ENCODE measurements around the gene POMP. TPM values are rescaled to one million over a fixed set of nuclear protein-coding genes. Genes with fewer than 3 reads are reported as not detected.

The POMP gene
- total RNA-seq, 1 experiment from 2014 or later = 102 TPM

- no CpG with 5 or more reads among the region's 31 CpGs for WGBS (ENCODE audit: extremely low coverage, insufficient read length, low lambda C conversion rate)
- no peaks in the 10 kb centered on the region for H3K9me3 Mint-ChIP-seq
- H3K4me3 Mint-ChIP-seq = no peak overlapping the region
Measured at GRCh38 chr13:28618230-28618994, 40.5 kb upstream of the POMP start.

More at GRCh38 chr13:28618230-28618994, 40.5 kb upstream of the POMP start:
- H3K9ac ChIP-seq (ENCODE audit: extremely low read depth, insufficient read length, low read length) = no peak overlapping the region
- H3K27me3 ChIP-seq (ENCODE audit: insufficient read depth, low read length) = no peaks in the 10 kb centered on the region
- H4K8ac ChIP-seq (replicated peaks; ENCODE audit: insufficient read length, low read depth, low read length) = no peak overlapping the region
- H3T11ph ChIP-seq (ENCODE audit: low read length) = no peak overlapping the region
- H3K79me1 ChIP-seq (ENCODE audit: insufficient read depth, low read depth, low read length, poor library complexity, severe bottlenecking) = no peaks in the 10 kb centered on the region
- H3K18ac ChIP-seq (ENCODE audit: insufficient read length, low read depth, low read length) = no peak overlapping the region
- no peak overlapping the region for H2AFZ ChIP-seq (ENCODE audit: low read length)
- Mint-ChIP-seq H3K27ac (no peak overlapping the region; a peak in 1 of 7 replicates), H3K36me3 (ENCODE audit: insufficient read depth in 1 of 3, low read depth in 3 of 3) (no peaks in the 10 kb centered on the region; a peak in 1 of 7 replicates), H3K4me1 (no peaks in the 10 kb centered on the region), H3K27me3 (ENCODE audit: low read depth) (peaks cover 7% of the 10 kb centered on the region)
- no peak overlapping the region for H3K4me2 ChIP-seq (ENCODE audit: insufficient read depth, insufficient read length, low read length)
- DNase-seq = no peak
- H3K4me1 ChIP-seq (ENCODE audit: insufficient read depth, low read length) = no peaks in the 10 kb centered on the region; the same call in 1 of the 2 replicates
- H4K91ac ChIP-seq (ENCODE audit: insufficient read length, low read depth, low read length) = no peak overlapping the region
- no peak overlapping the region for H2BK12ac ChIP-seq (ENCODE audit: insufficient read length, low read depth, low read length)
- no peak overlapping the region for H3K27ac ChIP-seq (ENCODE audit: insufficient read length, low read depth, low read length)
- H3K9me3 ChIP-seq (ENCODE audit: control insufficient read depth, low read depth, low read length) = no peaks in the 10 kb centered on the region
- no peaks in the 10 kb centered on the region for H3K79me2 ChIP-seq (ENCODE audit: insufficient read depth, low read length)
- H4K5ac ChIP-seq (ENCODE audit: insufficient read length, low read depth, low read length) = no peak overlapping the region
- H3K56ac ChIP-seq (ENCODE audit: insufficient read length, low read depth, low read length) = no peak overlapping the region
- no peak overlapping the region for H2BK120ac ChIP-seq (ENCODE audit: low read depth, low read length, poor library complexity, severe bottlenecking)
- H2BK5ac ChIP-seq (ENCODE audit: insufficient read length, low read length) = no peak overlapping the region
- no peak for TF ChIP-seq CTCF (conservative IDR thresholded peaks at IDR 0.05)
- H3K23ac ChIP-seq (ENCODE audit: insufficient read length, low read depth, low read length) = no peak overlapping the region
- H2BK20ac ChIP-seq (ENCODE audit: low read depth, low read length, poor library complexity, severe bottlenecking) = no peak overlapping the region
- H4K20me1 ChIP-seq (ENCODE audit: control insufficient read depth, insufficient read depth, insufficient read length) = no peaks in the 10 kb centered on the region
- H3K23me2 ChIP-seq (ENCODE audit: insufficient read length, low read depth, low read length, poor library complexity, severe bottlenecking) = no peaks in the 10 kb centered on the region
- H2AK5ac ChIP-seq (ENCODE audit: insufficient read length, low read length) = no peak overlapping the region
- no peak overlapping the region for H3K4ac ChIP-seq (ENCODE audit: low read depth, low read length)
- H3K14ac ChIP-seq (ENCODE audit: insufficient read depth, low read length) = no peak overlapping the region
- H2BK15ac ChIP-seq (ENCODE audit: low read depth, low read length) = no peak overlapping the region

All from H9 (cell line).